Neural crest cell (in vitro differentiated cells): ENCODE data around the gene MADCAM1. TPM values are rescaled to one million over a fixed set of nuclear protein-coding genes. Genes with fewer than 3 reads are reported as not detected.
"Not testable (repeated sequence)": the region's sequence is repeated elsewhere in the genome, so short reads cannot be mapped to it uniquely, and the experiment has no call there.

Source experiments
- DNase-seq: peaks from one replicate; pipeline ENCODE4 v3.0.0; 2021; ENCODE audit warnings: low read depth, mixed read lengths, low spot score
- H3K27ac Mint-ChIP-seq: one replicate; pipeline ENCODE4 v1.8.0; 2021; ENCODE audit warnings: mild to moderate bottlenecking, mixed read lengths; ENCODE audit not compliant: unreplicated experiment
- H3K27me3 Mint-ChIP-seq: 2 replicates; pipeline ENCODE4 v1.8.0; 2021; ENCODE audit warnings: low read depth, mild to moderate bottlenecking, mixed read lengths
- H3K36me3 Mint-ChIP-seq: 2 replicates; pipeline ENCODE4 v1.8.0; 2021; ENCODE audit warnings: low read depth, mild to moderate bottlenecking, mixed read lengths
- H3K4me1 Mint-ChIP-seq: 2 replicates; pipeline ENCODE4 v1.8.0; 2021; ENCODE audit warnings: mixed read lengths
- H3K4me3 Mint-ChIP-seq: one replicate; pipeline ENCODE4 v1.8.0; 2021; ENCODE audit warnings: mild to moderate bottlenecking, mixed read lengths
- H3K9me3 Mint-ChIP-seq: 2 replicates; pipeline ENCODE4 v1.8.0; 2021; ENCODE audit warnings: mixed read lengths
- CTCF ChIP-seq: fragments of 200-600 bp; sonication (generic); conservative IDR thresholded peaks from 2 replicates; pipeline ENCODE4 v1.5.0; 2021; ENCODE audit warnings: antibody characterized with exemption, mild to moderate bottlenecking
- total RNA-seq: library from RNA; stranded (reverse); gene quantifications from 2 replicates; pipeline ENCODE4 v1.2.1, GENCODE V29; 2021

The MADCAM1 gene
- total RNA-seq, 1 donor from 2014 or later, result 0.75 TPM

GRCh38 chr19:478236-478903 is 17.9 kb upstream of the MADCAM1 start:
- DNase-seq, result no peak
- TF ChIP-seq CTCF, result no peak
- peak overlapping the region; percentile 19 for H3K27ac Mint-ChIP-seq
- peaks cover 21% of the 10 kb centered on the region for H3K4me1 Mint-ChIP-seq
- H3K36me3 Mint-ChIP-seq, result peaks cover 8% of the 10 kb centered on the region
- H3K27me3 Mint-ChIP-seq, result peaks cover 22% of the 10 kb centered on the region
- peak overlapping the region; percentile 16 for H3K4me3 Mint-ChIP-seq
- H3K9me3 Mint-ChIP-seq, result peaks cover 11% of the 10 kb centered on the region

GRCh38 chr19:478976-479375 is 17.3 kb upstream of the MADCAM1 start:
- TF ChIP-seq CTCF, result no peak
- DNase-seq, result no peak

GRCh38 chr19:480016-480855 is 16.1 kb upstream of the MADCAM1 start:
- Mint-ChIP-seq H3K36me3 (peaks cover 8% of the 10 kb centered on the region), H3K4me1 (peaks cover 26% of the 10 kb centered on the region), H3K9me3 (peaks cover 11% of the 10 kb centered on the region), H3K27ac (peak overlapping the region; percentile 91), H3K4me3 (peak overlapping the region; percentile 70), H3K27me3 (peaks cover 24% of the 10 kb centered on the region)
- peak; percentile 71 for TF ChIP-seq CTCF
- peak; percentile 86 for DNase-seq

More at GRCh38 chr19:478976-479375, 17.3 kb upstream of the MADCAM1 start:
- Mint-ChIP-seq H3K4me1 (peaks cover 21% of the 10 kb centered on the region), H3K4me3 (peak overlapping the region; percentile 23), H3K9me3 (peaks cover 11% of the 10 kb centered on the region), H3K36me3 (peaks cover 8% of the 10 kb centered on the region), H3K27me3 (peaks cover 24% of the 10 kb centered on the region), H3K27ac (no peak overlapping the region)

GRCh38 chr19:481100-481499 is 15.2 kb upstream of the MADCAM1 start:
- H3K36me3 Mint-ChIP-seq, H3K27ac Mint-ChIP-seq, H3K4me3 Mint-ChIP-seq, DNase-seq: not testable (repeated sequence)
- peaks cover 27% of the 10 kb centered on the region for H3K27me3 Mint-ChIP-seq
- peaks cover 35% of the 10 kb centered on the region for H3K4me1 Mint-ChIP-seq
- H3K9me3 Mint-ChIP-seq, result peaks cover 11% of the 10 kb centered on the region

GRCh38 chr19:482186-483041 is 13.9 kb upstream of the MADCAM1 start:
- H3K4me3 Mint-ChIP-seq, result peak overlapping the region; percentile 66
- H3K4me1 Mint-ChIP-seq, result peaks cover 44% of the 10 kb centered on the region
- no peak overlapping the region for H3K27ac Mint-ChIP-seq
- H3K27me3 Mint-ChIP-seq, result peaks cover 27% of the 10 kb centered on the region
- TF ChIP-seq CTCF, result no peak
- H3K9me3 Mint-ChIP-seq, result peaks cover 11% of the 10 kb centered on the region
- DNase-seq, result no peak
- peaks cover 8% of the 10 kb centered on the region for H3K36me3 Mint-ChIP-seq
